ENCODE measurements around the gene SEMA6D. TPM values are rescaled to one million over a fixed set of nuclear protein-coding genes. Genes with fewer than 3 reads are reported as not detected.

SEMA6D gene
- total and polyA plus RNA-seq, 10 of the 15 experiments (the other 5 are each of a cell fraction or from before 2014, with no cell fraction given) = 0.01 to 0.52 (median 0.09) TPM; not detected in 6

GRCh38 chr15:47762621-47763020, 45.3 kb downstream of the SEMA6D start:
- ChIA-PET SMC1A (ENCODE audit: uncharacterized antibody, unreplicated experiment) (no interaction called here), RAD21 (ENCODE audit: unreplicated experiment) (no interaction called here), CTCF (interaction anchor here (0.7 kb wide), 1 partner anchor 1803 kb away, joined by 4 read pairs; no protein-coding TSS in a partner anchor), POLR2A (no interaction called here)
- intact Hi-C loops (cut with micrococcal nuclease; ENCODE audit: unreplicated experiment) (no loop called here), in situ Hi-C loops (cut with MboI) (no loop called here)
- no peaks in the 10 kb centered on the region for H3K4me1 ChIP-seq (ENCODE audit: control insufficient read depth, insufficient read depth, low read length)
- H3K4me3 ChIP-seq = no peak overlapping the region
- H3K9ac ChIP-seq (ENCODE audit: control insufficient read depth, insufficient read depth, low read length) = no peak overlapping the region
- H3K27ac ChIP-seq (ENCODE audit: control insufficient read depth, insufficient read depth) = no peak overlapping the region
- FAIRE-seq (no peak), ATAC-seq (no peak), DNase-seq (ENCODE audit: low read depth, low spot score) (no peak)
- H2AFZ ChIP-seq (ENCODE audit: control insufficient read depth, low read depth, low read length) = no peak overlapping the region
- H3K9me3 ChIP-seq (replicated peaks; ENCODE audit: control insufficient read depth, insufficient read depth, low read length) = no peaks in the 10 kb centered on the region
- H3K36me3 ChIP-seq (ENCODE audit: control insufficient read depth in 2 of 2, insufficient read depth in 2 of 2, low read length in 1 of 2) = no peaks in the 10 kb centered on the region
- BruUV-seq (replicated peaks) = no TSS peak
- no peaks in the 10 kb centered on the region for H3K79me2 ChIP-seq (ENCODE audit: control insufficient read depth, insufficient read depth, low read length)
- no peak overlapping the region for H3K4me2 ChIP-seq (ENCODE audit: control insufficient read depth, insufficient read depth)
- no peaks in the 10 kb centered on the region for H4K20me1 ChIP-seq (ENCODE audit: control insufficient read depth, insufficient read depth)
- WGBS (ENCODE audit: insufficient coverage, insufficient replicate concordance, low lambda C conversion rate, missing lambda C conversion rate) = 56% methylated on average over 3 of the region's 3 CpGs
- TF ChIP-seq IKZF1 (conservative IDR thresholded peaks at IDR 0.05) (no peak), TCF12 (IDR thresholded peaks at IDR 0.05; ENCODE audit: low read depth, low read length) (no peak), MEF2A (IDR thresholded peaks at IDR 0.05; ENCODE audit: insufficient read depth, low read depth, low read length) (no peak)
- TF ChIP-seq, protein P1, sequence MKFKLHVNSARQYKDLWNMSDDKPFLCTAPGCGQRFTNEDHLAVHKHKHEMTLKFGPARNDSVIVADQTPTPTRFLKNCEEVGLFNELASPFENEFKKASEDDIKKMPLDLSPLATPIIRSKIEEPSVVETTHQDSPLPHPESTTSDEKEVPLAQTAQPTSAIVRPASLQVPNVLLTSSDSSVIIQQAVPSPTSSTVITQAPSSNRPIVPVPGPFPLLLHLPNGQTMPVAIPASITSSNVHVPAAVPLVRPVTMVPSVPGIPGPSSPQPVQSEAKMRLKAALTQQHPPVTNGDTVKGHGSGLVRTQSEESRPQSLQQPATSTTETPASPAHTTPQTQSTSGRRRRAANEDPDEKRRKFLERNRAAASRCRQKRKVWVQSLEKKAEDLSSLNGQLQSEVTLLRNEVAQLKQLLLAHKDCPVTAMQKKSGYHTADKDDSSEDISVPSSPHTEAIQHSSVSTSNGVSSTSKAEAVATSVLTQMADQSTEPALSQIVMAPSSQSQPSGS (IDR thresholded peaks at IDR 0.05; ENCODE audit: low read length) = no peak
- H3K27me3 ChIP-seq (replicated peaks in 1 of 2; ENCODE audit: control insufficient read depth in 2 of 2, insufficient read depth in 2 of 2, low read length in 1 of 2) = no peaks in the 10 kb centered on the region

GRCh38 chr15:47764666-47765065, 47.4 kb downstream of the SEMA6D start:
- CTCF ChIA-PET = no interaction called here
- FAIRE-seq = no peak
- SMC1A ChIA-PET (ENCODE audit: uncharacterized antibody, unreplicated experiment) = no interaction called here

More at GRCh38 chr15:47764666-47765065, 47.4 kb downstream of the SEMA6D start:
- TF ChIP-seq NRF1 (conservative IDR thresholded peaks at IDR 0.05; ENCODE audit: low read depth, low read length) = no peak
- TF ChIP-seq, protein P2, sequence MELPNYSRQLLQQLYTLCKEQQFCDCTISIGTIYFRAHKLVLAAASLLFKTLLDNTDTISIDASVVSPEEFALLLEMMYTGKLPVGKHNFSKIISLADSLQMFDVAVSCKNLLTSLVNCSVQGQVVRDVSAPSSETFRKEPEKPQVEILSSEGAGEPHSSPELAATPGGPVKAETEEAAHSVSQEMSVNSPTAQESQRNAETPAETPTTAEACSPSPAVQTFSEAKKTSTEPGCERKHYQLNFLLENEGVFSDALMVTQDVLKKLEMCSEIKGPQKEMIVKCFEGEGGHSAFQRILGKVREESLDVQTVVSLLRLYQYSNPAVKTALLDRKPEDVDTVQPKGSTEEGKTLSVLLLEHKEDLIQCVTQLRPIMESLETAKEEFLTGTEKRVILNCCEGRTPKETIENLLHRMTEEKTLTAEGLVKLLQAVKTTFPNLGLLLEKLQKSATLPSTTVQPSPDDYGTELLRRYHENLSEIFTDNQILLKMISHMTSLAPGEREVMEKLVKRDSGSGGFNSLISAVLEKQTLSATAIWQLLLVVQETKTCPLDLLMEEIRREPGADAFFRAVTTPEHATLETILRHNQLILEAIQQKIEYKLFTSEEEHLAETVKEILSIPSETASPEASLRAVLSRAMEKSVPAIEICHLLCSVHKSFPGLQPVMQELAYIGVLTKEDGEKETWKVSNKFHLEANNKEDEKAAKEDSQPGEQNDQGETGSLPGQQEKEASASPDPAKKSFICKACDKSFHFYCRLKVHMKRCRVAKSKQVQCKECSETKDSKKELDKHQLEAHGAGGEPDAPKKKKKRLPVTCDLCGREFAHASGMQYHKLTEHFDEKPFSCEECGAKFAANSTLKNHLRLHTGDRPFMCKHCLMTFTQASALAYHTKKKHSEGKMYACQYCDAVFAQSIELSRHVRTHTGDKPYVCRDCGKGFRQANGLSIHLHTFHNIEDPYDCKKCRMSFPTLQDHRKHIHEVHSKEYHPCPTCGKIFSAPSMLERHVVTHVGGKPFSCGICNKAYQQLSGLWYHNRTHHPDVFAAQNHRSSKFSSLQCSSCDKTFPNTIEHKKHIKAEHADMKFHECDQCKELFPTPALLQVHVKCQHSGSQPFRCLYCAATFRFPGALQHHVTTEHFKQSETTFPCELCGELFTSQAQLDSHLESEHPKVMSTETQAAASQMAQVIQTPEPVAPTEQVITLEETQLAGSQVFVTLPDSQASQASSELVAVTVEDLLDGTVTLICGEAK (IDR thresholded peaks at IDR 0.05; ENCODE audit: borderline replicate concordance) = no peak
- TF ChIP-seq ZNF274 (IDR thresholded peaks at IDR 0.05; ENCODE audit: insufficient read depth, insufficient read length) = no peak
- no peak for TF ChIP-seq SMAD1 (IDR thresholded peaks at IDR 0.05; ENCODE audit: low read depth, partially characterized antibody)
- TF ChIP-seq SRF (IDR thresholded peaks at IDR 0.05; ENCODE audit: low read depth in 2 of 2, low read length in 2 of 2) = no peak
- no peak for TF ChIP-seq IKZF2 (IDR thresholded peaks at IDR 0.05)
- TF ChIP-seq RAD51 (IDR thresholded peaks at IDR 0.05) = no peak
- no peak for TF ChIP-seq RUNX3 (IDR thresholded peaks at IDR 0.05; ENCODE audit: low read length)
- TF ChIP-seq BHLHE40 (IDR thresholded peaks at IDR 0.05; ENCODE audit: borderline replicate concordance in 1 of 2, low read depth in 2 of 2, low read length in 1 of 2) = no peak
- TF ChIP-seq KDM1A (IDR thresholded peaks at IDR 0.05; ENCODE audit: borderline replicate concordance) = no peak
- TF ChIP-seq ZZZ3 (IDR thresholded peaks at IDR 0.05; ENCODE audit: control insufficient read depth, insufficient read length, low read depth) = no peak
- ChIA-PET POLR2A (no interaction called here), RAD21 (ENCODE audit: unreplicated experiment) (no interaction called here)
- ATAC-seq (no peak), DNase-seq (ENCODE audit: low read depth, low spot score) (no peak)
- no peaks in the 10 kb centered on the region for H4K20me1 ChIP-seq (ENCODE audit: control insufficient read depth, insufficient read depth)
- no peak overlapping the region for H2AFZ ChIP-seq (ENCODE audit: control insufficient read depth, low read depth, low read length)
- intact Hi-C loops (cut with micrococcal nuclease; ENCODE audit: unreplicated experiment) (no loop called here), in situ Hi-C loops (cut with MboI) (no loop called here)
- H3K4me1 ChIP-seq (ENCODE audit: control insufficient read depth, insufficient read depth, low read length) = no peaks in the 10 kb centered on the region
- no peaks in the 10 kb centered on the region for H3K27me3 ChIP-seq (replicated peaks in 1 of 2; ENCODE audit: control insufficient read depth in 2 of 2, insufficient read depth in 2 of 2, low read length in 1 of 2)
- H3K9ac ChIP-seq (ENCODE audit: control insufficient read depth, insufficient read depth, low read length) = no peak overlapping the region
- no peak overlapping the region for H3K27ac ChIP-seq (ENCODE audit: control insufficient read depth, insufficient read depth)
- BruUV-seq (replicated peaks) = no TSS peak
- WGBS (ENCODE audit: insufficient coverage, insufficient replicate concordance, low lambda C conversion rate, missing lambda C conversion rate) = 67% methylated on average over 12 of the region's 13 CpGs
- no peaks in the 10 kb centered on the region for H3K36me3 ChIP-seq (ENCODE audit: control insufficient read depth in 2 of 2, insufficient read depth in 2 of 2, low read length in 1 of 2)
- no peak overlapping the region for H3K4me3 ChIP-seq
- no peak overlapping the region for H3K4me2 ChIP-seq (ENCODE audit: control insufficient read depth, insufficient read depth)
- H3K79me2 ChIP-seq (ENCODE audit: control insufficient read depth, insufficient read depth, low read length) = no peaks in the 10 kb centered on the region
- no peaks in the 10 kb centered on the region for H3K9me3 ChIP-seq (replicated peaks; ENCODE audit: control insufficient read depth, insufficient read depth, low read length)
